Muscle of leg (tissue), 16 donors: ENCODE results near the gene UBE2Q2. TPM values are rescaled to one million over a fixed set of nuclear protein-coding genes. Genes with fewer than 3 reads are reported as not detected.
A peak's percentile ranks its signal among the peaks of the same experiment; 100 is the strongest.
"Not testable (repeated sequence)": the region's sequence is repeated elsewhere in the genome, so short reads cannot be mapped to it uniquely, and the experiment has no call there.

Experiments used
- DNase-seq: peaks from one replicate; pipeline ENCODE4 v3.0.0; 2013
- H3K27ac ChIP-seq: one replicate; pipeline ENCODE4 v1.5.1; 2013; ENCODE audit warnings: mild to moderate bottlenecking, low read length, control low read depth
- H3K27me3 ChIP-seq: one replicate; pipeline ENCODE4 v1.6.1; 2013; ENCODE audit warnings: low read length; ENCODE audit not compliant: control insufficient read depth, insufficient read depth
- H3K36me3 ChIP-seq: one replicate; pipeline ENCODE4 v1.6.1; 2013; ENCODE audit warnings: low read length; ENCODE audit not compliant: control insufficient read depth, insufficient read depth
- H3K4me1 ChIP-seq: one replicate; pipeline ENCODE4 v1.6.1; 2013; ENCODE audit warnings: low read length; ENCODE audit not compliant: control insufficient read depth, insufficient read depth
- H3K4me3 ChIP-seq: one replicate; pipeline ENCODE4 v1.5.1; 2013; ENCODE audit warnings: low read length, control low read depth
- H3K9me3 ChIP-seq: replicated peaks from 2 replicates; pipeline ENCODE4 v1.6.1; 2013; ENCODE audit warnings: low read depth, low read length; ENCODE audit not compliant: control insufficient read depth
- WGBS: methylation state at CpG from one replicate; pipeline ENCODE4 v1.1.5; 2013; ENCODE audit warnings: missing lambda C conversion rate; ENCODE audit not compliant: insufficient coverage; 5-methylcytosine and 5-hydroxymethylcytosine counted together
- long read RNA-seq, 11 donors: transcript quantifications; one replicate each; lab custom pipeline, GENCODE V29; 2026
- polyA plus RNA-seq, 8 donors: library from polyadenylated mRNA; unstranded; fragments of 120-200 nt; gene quantifications; one replicate each; pipeline versions ENCODE4 v1.2.1 to v1.2.3, GENCODE V29; 2013; ENCODE audit warnings: inconsistent platforms in 1 of 8, low replicate concordance in 1 of 8; ENCODE audit not compliant: insufficient read length in 8 of 8, insufficient read depth in 1 of 8
- total RNA-seq: library from RNA; stranded (reverse); fragments of 120-200 nt; gene quantifications from one replicate; pipeline ENCODE4 v1.2.4, GENCODE V29; 2013

The UBE2Q2 gene
- total RNA-seq (41.8 TPM), polyA plus RNA-seq (10 to 100 TPM; 40.9 to 55.7 (median 46.5) TPM)
- long read RNA-seq, donor 1, partial matches to known transcripts = 0 of 3 reads
- long read RNA-seq, donor 1, other reads (novel, unspliced or antisense) = 0 of 3 reads
- long read RNA-seq, donor 2, partial matches to known transcripts = 0 of 1 reads
- long read RNA-seq, donor 2, other reads (novel, unspliced or antisense) = 0 of 1 reads
- long read RNA-seq, donor 3, transcript UBE2Q2-201 (13 exons, 3,130 nt) = major isoform, 5 of 9 reads
- long read RNA-seq, donor 3, partial matches to known transcripts = 0 of 9 reads
- long read RNA-seq, donor 3, other reads (novel, unspliced or antisense) = 0 of 9 reads
- long read RNA-seq, donor 4, partial matches to known transcripts = 0 of 1 reads
- long read RNA-seq, donor 4, other reads (novel, unspliced or antisense) = 0 of 1 reads
- long read RNA-seq, donor 5, transcript UBE2Q2-201 (13 exons, 3,130 nt) = major isoform, 6 of 12 reads
- long read RNA-seq, donor 5, partial matches to known transcripts = 5 of 12 reads
- long read RNA-seq, donor 5, other reads (novel, unspliced or antisense) = 0 of 12 reads
- long read RNA-seq, donor 6, partial matches to known transcripts = 0 of 8 reads
- long read RNA-seq, donor 6, other reads (novel, unspliced or antisense) = 0 of 8 reads
- long read RNA-seq, donor 7, partial matches to known transcripts = 0 of 4 reads
- long read RNA-seq, donor 7, other reads (novel, unspliced or antisense) = 0 of 4 reads
- long read RNA-seq, donor 8, partial matches to known transcripts = 6 of 10 reads
- long read RNA-seq, donor 8, other reads (novel, unspliced or antisense) = 0 of 10 reads
- long read RNA-seq, donor 9, transcript UBE2Q2-201 (13 exons, 3,130 nt) = major isoform, 9 of 10 reads
- long read RNA-seq, donor 9, partial matches to known transcripts = 0 of 10 reads
- long read RNA-seq, donor 9, other reads (novel, unspliced or antisense) = 0 of 10 reads
- long read RNA-seq, donor 10, transcript UBE2Q2-201 (13 exons, 3,130 nt) = major isoform, 6 of 16 reads
- long read RNA-seq, donor 10, partial matches to known transcripts = 8 of 16 reads
- long read RNA-seq, donor 10, other reads (novel, unspliced or antisense) = 0 of 16 reads
- long read RNA-seq, donor 11, partial matches to known transcripts = 0 of 6 reads
- long read RNA-seq, donor 11, other reads (novel, unspliced or antisense) = 0 of 6 reads

DNA sequence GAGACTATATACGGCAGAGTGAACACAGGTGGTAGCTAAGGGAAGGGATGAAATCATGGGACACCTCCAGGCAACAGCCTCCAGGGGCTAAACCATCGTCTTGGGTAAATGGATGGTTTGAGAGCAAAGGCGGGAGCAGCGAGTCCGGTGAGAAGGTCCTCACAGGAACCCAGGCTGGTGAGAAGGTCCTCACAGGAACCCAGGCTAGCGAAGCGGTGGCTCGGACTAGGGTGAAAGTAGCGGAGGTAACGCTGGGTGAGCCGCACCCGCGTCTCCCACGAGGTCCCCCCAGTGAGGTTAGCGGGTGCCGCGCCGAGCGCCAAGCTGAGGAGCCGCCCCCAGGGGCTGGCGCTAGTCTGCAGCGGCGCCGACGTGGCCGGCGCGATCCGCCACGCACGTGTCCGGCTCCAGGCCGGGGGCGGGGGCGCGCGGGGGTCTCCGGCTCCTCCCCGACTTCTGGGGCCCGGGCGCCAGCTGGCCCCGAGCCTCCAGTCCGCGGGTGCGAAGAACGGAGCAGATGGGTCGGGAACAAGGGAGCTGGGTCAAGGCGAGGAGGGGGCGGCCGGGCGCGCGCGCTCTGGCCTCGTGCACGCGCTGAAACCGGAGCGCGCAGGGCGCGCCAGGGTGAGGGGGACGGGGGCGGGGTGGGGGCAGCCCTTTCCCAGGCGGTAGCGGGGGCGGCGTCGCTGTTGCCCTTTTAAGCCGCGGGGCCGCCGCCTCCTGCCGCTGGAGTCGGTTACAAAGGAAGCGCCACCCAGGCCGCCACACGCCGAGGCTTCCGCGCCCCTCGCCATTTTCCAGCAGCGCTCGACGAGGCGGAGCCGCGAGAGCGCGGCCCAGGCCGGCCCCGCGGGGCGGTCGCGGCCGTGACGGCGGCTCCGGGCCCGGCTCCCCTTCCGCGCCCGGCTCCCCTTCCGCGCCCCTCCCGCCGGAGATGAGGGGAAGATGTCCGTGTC is at the start of gene UBE2Q2:
Gene UBE2Q2, plus strand, starts transcription at position 726 of the 956 bp plus-strand sequence. Its CDS starts 220 bp downstream, at position 946.
- WGBS = under 1% methylated on average over 108 of the region's 109 CpGs
- Histone ChIP-seq H3K4me3 (peak within 1 kb of the TSS; percentile 91), H3K36me3 (peaks cover 6% of the 10 kb centered on the region), H3K4me1 (peaks cover 27% of the 10 kb centered on the region), H3K27ac (peak within 1 kb of the TSS; percentile 89), H3K27me3 (no peaks in the 10 kb centered on the region), H3K9me3 (no peaks in the 10 kb centered on the region)
- DNase-seq = peak; percentile 90

DNA sequence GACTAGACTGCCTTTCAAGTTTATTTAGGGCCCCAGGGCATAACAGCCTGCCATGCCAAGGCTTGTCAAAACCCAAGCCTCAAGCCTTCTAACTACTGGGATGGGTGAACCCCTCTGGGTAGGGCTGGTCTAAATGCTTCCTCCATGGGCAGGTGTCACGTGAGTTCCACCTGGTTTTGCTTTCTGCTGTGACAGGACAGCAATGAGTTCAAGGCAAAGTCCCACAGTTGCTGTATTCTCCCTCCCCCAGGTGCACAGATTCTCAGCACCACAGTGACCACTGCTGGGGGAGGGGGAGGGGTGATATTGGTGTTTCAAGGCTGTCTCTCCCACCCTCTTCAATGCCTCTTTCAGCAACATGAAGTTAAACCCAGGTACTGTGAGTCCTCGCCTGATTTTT is 46.9 kb upstream of the UBE2Q2 start:
- no CpG with 5 or more reads among the region's 2 CpGs for WGBS

DNA sequence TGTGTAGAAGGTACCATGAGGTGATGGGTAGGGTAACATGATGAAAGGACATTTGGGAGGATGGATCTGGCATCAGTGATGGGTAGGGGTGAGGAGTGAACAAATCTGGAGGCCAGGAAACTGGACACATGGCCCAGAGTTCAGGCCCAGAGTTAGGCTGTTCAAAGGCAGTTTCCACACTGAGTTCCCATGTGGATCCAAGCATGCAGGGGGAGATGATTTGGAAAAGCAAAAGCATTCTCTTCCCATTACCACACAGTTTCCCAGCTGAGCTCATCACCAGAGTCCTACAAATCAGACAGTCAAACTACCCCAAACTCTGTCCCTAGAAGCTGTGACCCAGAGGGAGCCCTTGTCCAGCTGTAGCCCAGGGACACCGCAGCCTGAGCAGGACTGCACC is 46.1 kb upstream of the UBE2Q2 start:
- DNase-seq = peak; percentile 77
- H3K4me1 ChIP-seq, H3K4me3 ChIP-seq, H3K36me3 ChIP-seq, H3K9me3 ChIP-seq: not testable (repeated sequence)
- WGBS = 50% methylated on average over 1 of the region's 1 CpG
- Histone ChIP-seq H3K27me3 (peaks cover 18% of the 10 kb centered on the region), H3K27ac (peak overlapping the region; percentile 76)

More for the DNA sequence above, 46.9 kb upstream of the UBE2Q2 start:
- Histone ChIP-seq H3K27me3 (peaks cover 13% of the 10 kb centered on the region), H3K9me3 (no peaks in the 10 kb centered on the region), H3K27ac (no peak overlapping the region), H3K4me3 (no peak overlapping the region), H3K36me3 (no peaks in the 10 kb centered on the region), H3K4me1 (peaks cover 3% of the 10 kb centered on the region)
- no peak for DNase-seq

DNA sequence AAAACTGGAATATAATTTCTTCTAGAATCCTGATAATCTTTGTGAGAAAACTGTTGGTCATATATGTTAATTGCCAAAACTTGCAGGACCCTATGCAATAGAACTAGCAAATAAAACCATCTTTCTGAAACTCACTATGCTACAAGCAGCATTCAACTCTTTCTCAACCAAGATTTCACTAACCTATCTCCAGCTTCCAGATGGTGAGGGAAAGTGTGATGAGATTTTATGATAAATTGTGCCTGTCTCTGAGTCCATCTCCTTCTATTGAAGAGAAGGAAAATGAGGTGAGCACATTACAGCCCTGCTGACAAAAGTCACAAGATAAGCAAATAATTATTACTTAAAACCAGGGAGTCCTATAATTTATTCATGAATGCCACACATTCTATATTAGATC is 44.1 kb upstream of the UBE2Q2 start:
- H3K4me3 ChIP-seq = no peak overlapping the region
- no peak for DNase-seq

DNA sequence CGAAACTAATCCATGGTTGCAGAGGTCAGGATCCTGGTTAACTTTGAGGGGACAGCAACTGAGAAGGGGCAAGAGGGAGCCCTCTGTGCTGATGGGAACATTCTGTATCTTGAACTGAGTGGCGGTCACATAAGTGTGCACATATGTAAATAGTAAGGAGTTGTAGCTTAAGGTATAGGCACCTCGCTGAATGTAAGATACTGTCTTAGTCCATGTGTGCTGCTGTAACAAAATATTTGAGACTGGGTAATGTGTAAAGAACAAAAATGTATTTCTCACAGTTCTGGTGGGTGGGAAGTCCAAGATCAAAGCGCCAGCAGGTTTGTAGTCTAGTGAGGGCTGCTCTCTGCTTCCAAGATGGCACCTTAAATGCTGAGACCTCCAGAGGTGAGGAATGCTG is 42.8 kb upstream of the UBE2Q2 start:
- H3K27me3 ChIP-seq = peaks cover 25% of the 10 kb centered on the region
- not testable (repeated sequence) for H3K27ac ChIP-seq, H3K36me3 ChIP-seq, H3K9me3 ChIP-seq, H3K4me3 ChIP-seq, H3K4me1 ChIP-seq, DNase-seq
- 96% methylated on average over 3 of the region's 4 CpGs for WGBS

More for the DNA sequence above, 44.1 kb upstream of the UBE2Q2 start:
- H3K27me3 ChIP-seq = peaks cover 26% of the 10 kb centered on the region
- no peaks in the 10 kb centered on the region for H3K9me3 ChIP-seq
- no peak overlapping the region for H3K27ac ChIP-seq
- H3K36me3 ChIP-seq = no peaks in the 10 kb centered on the region
- peaks cover 3% of the 10 kb centered on the region for H3K4me1 ChIP-seq

DNA sequence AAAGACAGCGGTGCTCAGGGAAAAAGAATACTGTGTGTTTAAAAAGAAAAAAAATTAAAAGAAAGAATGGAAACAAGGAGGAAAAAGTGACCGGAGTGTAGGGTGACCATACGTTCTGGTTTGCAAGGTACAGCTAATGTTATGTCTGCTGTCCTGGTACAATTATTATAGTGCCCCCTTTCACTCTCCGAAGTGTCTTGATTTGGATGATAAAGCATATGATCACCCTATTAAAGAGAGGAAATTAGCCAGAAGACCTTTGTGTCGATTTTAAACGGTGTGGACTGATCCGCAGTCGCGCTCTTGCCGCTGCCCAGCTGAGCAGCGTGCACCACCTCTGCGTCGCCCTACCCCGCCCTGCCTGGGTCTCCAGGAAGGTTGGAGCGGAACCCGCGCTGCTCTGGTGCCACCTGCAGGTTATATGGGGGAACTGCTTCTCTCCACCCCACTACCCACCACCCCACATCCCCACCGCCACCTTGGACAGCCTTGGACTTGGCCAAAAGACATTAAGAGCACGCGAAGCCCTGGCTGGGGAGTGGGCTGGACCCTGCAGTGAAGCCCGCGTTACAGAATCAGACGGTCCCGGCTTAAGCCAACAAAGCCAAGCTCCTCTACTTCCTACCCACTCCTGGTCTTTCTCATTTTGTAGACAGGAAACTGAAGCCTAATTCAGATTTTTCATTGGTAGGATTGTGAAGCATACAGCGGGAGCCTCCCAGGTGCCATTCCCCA is 41.2 kb upstream of the UBE2Q2 start:
- Histone ChIP-seq H3K27ac (no peak overlapping the region), H3K27me3 (peaks cover 23% of the 10 kb centered on the region), H3K9me3 (no peaks in the 10 kb centered on the region), H3K4me3 (peak overlapping the region; percentile 28), H3K36me3 (no peaks in the 10 kb centered on the region), H3K4me1 (peaks cover 3% of the 10 kb centered on the region)
- 8% methylated on average over 8 of the region's 25 CpGs for WGBS
- peak; percentile 79 for DNase-seq

DNA sequence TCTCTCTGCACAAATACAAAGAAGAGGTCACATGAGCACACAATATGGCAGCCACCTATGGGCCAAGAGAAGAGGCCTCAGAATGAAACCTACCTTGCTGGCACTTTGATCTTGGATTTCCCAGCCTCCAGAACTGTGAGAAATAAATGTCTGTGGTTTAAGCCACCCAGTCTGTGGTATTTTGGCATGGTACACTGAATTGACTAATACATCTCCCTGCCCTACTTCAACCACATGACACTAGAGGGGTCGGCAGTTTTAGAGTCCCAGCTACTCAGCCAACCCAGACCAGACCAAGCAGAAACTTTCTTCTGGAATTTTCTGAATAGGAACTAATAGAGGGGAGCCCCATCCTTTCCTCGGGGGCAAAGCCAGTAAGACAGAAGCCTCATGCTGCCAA is 35.8 kb upstream of the UBE2Q2 start:
- peaks cover 10% of the 10 kb centered on the region for H3K27me3 ChIP-seq
- not testable (repeated sequence) for H3K4me1 ChIP-seq, H3K27ac ChIP-seq, DNase-seq, H3K36me3 ChIP-seq, H3K9me3 ChIP-seq, H3K4me3 ChIP-seq
- no CpG with 5 or more reads among the region's 2 CpGs for WGBS

DNA sequence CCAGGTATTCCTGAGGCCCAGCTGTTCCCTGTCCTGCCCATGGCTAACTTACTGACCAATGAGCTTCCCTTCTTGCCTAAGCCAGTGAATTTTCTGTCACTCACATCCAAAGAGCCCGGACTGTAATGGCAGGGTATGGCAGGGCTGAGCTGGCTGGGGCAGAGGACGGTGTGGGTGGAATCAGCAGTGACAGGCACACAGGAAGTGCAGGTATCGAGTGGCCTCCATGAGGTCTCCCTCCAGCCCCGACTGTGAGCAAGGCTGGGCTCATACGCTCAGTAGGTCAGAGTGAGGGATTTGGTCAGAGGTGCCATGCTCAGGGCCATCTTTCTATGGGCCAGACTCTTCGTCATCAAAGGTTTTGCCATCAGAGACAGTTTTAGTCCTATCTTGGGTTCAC is 35.2 kb upstream of the UBE2Q2 start:
- not testable (repeated sequence) for H3K9me3 ChIP-seq, H3K4me1 ChIP-seq, H3K27me3 ChIP-seq, H3K36me3 ChIP-seq, H3K4me3 ChIP-seq, DNase-seq, H3K27ac ChIP-seq
- WGBS = 93% methylated on average over 2 of the region's 6 CpGs

DNA sequence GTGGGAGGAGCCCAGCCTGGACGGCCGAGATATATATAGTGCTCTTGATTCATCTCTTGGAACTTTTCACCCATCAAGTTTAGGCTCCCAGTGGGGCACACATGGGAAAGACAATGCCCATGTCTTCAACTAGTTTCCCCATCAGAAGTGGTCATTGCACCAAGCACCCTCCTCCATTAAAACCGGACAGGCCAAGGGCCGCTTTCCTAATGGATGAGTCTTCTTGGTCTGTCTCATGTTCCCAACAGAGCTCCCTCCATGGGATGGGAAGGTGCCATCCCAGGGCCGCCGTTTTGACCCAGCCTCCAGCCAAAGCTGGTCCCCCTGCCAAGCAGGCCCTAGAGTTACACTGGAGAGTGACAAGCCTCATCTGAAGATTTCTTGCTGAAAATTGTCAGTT is 34.7 kb upstream of the UBE2Q2 start:
- Histone ChIP-seq H3K27ac (no peak overlapping the region), H3K36me3 (no peaks in the 10 kb centered on the region), H3K27me3 (peaks cover 6% of the 10 kb centered on the region), H3K4me3 (no peak overlapping the region), H3K4me1 (no peaks in the 10 kb centered on the region), H3K9me3 (no peaks in the 10 kb centered on the region)
- DNase-seq = no peak
- 88% methylated on average over 4 of the region's 6 CpGs for whole genome bisulfite sequencing
